ENCODE results near the gene ST7.
"Not testable (repeated sequence)": the region's sequence is repeated elsewhere in the genome, so short reads cannot be mapped to it uniquely, and the experiment has no call there.

ST7 gene

DNA sequence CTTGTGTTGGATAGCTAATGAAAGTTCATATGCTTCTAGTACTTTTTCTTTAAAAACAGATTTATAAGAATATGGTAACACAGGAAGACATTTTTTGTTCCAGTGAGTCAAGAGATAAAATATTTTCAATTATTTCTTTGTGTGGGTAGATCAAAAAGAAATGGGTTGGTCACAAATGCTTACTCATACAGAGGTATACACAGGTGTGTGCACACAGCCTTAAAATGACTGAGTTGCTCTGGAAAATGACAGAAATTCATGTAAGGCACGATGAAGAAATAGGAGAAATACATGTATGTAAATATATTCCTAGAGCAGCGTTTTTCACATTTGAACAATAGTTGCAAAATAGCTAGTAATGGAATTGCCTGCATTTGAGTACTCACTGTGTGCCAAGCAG lies 66.0 kb downstream of the ST7 start:
- H3K9ac ChIP-seq (ENCODE audit: low read depth, low read length) = no peak overlapping the region
- no peak overlapping the region for H3K4me3 ChIP-seq (ENCODE audit: low read length)
- WGBS = 90% methylated on average over 2 of the region's 2 CpGs
- H3K27ac ChIP-seq (ENCODE audit: low read depth, low read length) = no peak overlapping the region
- no peaks in the 10 kb centered on the region for H3K36me3 ChIP-seq (ENCODE audit: insufficient read depth, low read length)
- H3K9me3 ChIP-seq (ENCODE audit: insufficient read depth, low read depth, low read length) = no peaks in the 10 kb centered on the region
- H3K4me1 ChIP-seq (ENCODE audit: insufficient read depth, low read length) = peaks cover 24% of the 10 kb centered on the region
- no peaks in the 10 kb centered on the region for H3K27me3 ChIP-seq (ENCODE audit: insufficient read depth, low read length)

DNA sequence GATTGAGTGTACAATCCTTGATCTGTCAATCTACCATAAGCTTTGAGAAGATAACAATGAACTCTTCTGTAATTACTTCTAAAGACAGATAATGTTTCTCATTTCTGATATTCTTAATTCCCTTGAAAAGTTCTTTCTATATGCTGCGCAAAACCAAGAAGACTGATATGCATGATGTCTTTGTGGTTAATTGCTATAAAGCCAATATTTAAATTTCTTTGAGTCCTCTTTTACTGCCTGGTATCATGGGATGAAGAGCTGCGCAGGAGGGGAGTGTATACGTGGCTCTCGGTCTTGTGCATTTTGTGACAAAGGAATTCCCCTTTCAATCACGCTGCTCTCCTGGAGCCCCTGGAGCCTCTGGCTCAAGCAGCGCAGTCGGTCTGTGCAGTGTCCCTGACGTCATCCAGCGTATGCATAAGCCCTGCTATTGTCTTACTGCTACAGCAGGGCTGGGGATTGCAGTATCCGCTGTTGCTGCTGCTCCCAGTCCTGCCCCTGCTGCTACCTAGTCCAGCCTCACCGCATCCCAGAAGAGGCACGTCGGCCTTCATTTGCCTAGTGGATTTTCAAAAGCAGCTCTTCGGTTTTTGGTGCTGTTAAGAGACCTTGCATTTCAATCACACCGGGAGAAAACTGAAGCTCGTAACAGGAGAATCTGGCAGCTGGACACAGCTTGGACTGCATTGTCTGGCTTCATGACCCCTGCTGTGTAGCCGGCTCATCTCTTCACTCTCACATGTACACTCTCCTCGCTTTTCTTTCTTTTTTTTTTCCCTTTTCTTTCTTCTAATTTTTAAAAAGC lies 66.7 kb downstream of the ST7 start:
- Histone ChIP-seq H3K9ac (ENCODE audit: low read depth, low read length) (peak overlapping the region; percentile 58; the same call in 1 of the 2 replicates), H3K27ac (ENCODE audit: low read depth, low read length) (peak overlapping the region; percentile 29; the same call in 1 of the 2 replicates), H3K4me3 (ENCODE audit: low read length) (peak overlapping the region; percentile 33)

DNA sequence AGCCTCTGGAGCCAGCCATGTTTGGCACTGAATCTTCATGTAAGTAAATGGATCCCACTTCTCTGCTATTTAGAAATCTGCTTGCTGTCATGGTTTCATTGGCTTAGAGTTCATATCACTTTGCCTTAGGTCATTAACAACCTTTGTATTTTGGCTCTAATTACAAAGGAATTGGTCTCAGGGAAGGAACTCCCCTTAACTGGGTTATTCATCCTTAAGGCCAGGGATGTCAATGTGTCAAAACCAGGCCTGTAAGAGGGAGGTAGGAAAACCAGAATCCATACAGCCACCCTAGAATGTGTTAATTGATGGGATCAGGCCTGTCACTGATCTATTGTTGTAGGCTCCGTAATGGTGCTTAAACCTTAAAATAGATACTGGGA lies 67.3 kb downstream of the ST7 start:
- peaks cover 24% of the 10 kb centered on the region for H3K4me1 ChIP-seq (ENCODE audit: insufficient read depth, low read length)
- WGBS = 56% methylated on average over 1 of the region's 1 CpG
- H3K4me3 ChIP-seq (ENCODE audit: low read length) = peak overlapping the region; percentile 33; the same call in 1 of the 2 replicates
- no peaks in the 10 kb centered on the region for H3K27me3 ChIP-seq (ENCODE audit: insufficient read depth, low read length)
- H3K36me3 ChIP-seq (ENCODE audit: insufficient read depth, low read length) = no peaks in the 10 kb centered on the region
- H3K27ac ChIP-seq (ENCODE audit: low read depth, low read length) = no peak overlapping the region
- no peaks in the 10 kb centered on the region for H3K9me3 ChIP-seq (ENCODE audit: insufficient read depth, low read depth, low read length)
- H3K9ac ChIP-seq (ENCODE audit: low read depth, low read length) = peak overlapping the region; percentile 58; the same call in 1 of the 2 replicates

More for the DNA sequence above, 66.7 kb downstream of the ST7 start:
- Histone ChIP-seq H3K4me1 (ENCODE audit: insufficient read depth, low read length) (peaks cover 24% of the 10 kb centered on the region), H3K27me3 (ENCODE audit: insufficient read depth, low read length) (no peaks in the 10 kb centered on the region), H3K36me3 (ENCODE audit: insufficient read depth, low read length) (no peaks in the 10 kb centered on the region), H3K9me3 (ENCODE audit: insufficient read depth, low read depth, low read length) (no peaks in the 10 kb centered on the region)
- WGBS = 35% methylated on average over 18 of the region's 18 CpGs

DNA sequence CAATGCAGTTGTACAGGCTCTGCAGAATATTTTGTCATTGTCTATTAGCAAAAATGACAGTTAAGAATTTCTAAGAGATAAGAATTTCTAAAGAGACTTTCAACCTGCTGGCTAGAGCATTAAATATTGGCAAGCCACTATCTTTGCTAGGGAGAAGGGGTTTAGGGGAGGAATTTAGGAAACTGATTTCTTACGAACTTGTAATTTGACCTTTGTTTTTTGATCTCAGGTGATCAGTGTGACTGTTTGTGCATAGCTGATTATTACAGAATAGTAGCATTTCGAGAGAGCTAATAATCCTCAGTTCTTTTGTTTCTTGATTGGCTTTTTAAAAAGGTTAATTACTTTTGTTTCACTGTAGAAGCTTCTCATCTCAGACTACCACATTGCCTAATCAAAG lies 68.1 kb downstream of the ST7 start:
- Histone ChIP-seq H3K27me3 (ENCODE audit: insufficient read depth, low read length) (no peaks in the 10 kb centered on the region), H3K4me1 (ENCODE audit: insufficient read depth, low read length) (peaks cover 24% of the 10 kb centered on the region), H3K27ac (ENCODE audit: low read depth, low read length) (no peak overlapping the region), H3K9me3 (ENCODE audit: insufficient read depth, low read depth, low read length) (no peaks in the 10 kb centered on the region), H3K4me3 (ENCODE audit: low read length) (no peak overlapping the region), H3K36me3 (ENCODE audit: insufficient read depth, low read length) (no peaks in the 10 kb centered on the region), H3K9ac (ENCODE audit: low read depth, low read length) (no peak overlapping the region)
- 83% methylated on average over 2 of the region's 2 CpGs for WGBS

DNA sequence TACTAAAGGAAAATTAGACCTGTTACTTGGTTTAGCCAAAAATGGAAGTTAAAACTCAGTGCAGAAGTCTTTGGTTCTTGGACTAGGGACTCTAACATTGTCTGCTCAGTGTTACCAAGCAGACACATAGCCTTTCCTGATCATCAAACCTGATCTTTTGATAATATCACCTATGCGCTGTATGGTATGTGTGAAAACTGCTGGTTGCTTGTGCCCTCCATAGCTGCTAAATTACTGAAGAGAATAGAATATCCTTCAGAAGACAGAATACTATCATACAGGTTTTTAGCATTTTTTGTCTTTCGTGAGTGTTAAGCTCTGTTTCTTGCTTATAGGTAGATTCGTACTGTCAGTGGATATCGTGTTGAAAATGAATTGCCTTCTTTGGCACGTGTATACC lies 68.7 kb downstream of the ST7 start:
- Histone ChIP-seq H3K27me3 (ENCODE audit: insufficient read depth, low read length) (no peaks in the 10 kb centered on the region), H3K27ac (ENCODE audit: low read depth, low read length) (no peak overlapping the region), H3K4me3 (ENCODE audit: low read length) (no peak overlapping the region), H3K9me3 (ENCODE audit: insufficient read depth, low read depth, low read length) (no peaks in the 10 kb centered on the region), H3K9ac (ENCODE audit: low read depth, low read length) (no peak overlapping the region), H3K4me1 (ENCODE audit: insufficient read depth, low read length) (peaks cover 24% of the 10 kb centered on the region), H3K36me3 (ENCODE audit: insufficient read depth, low read length) (no peaks in the 10 kb centered on the region)
- 100% methylated on average over 1 of the region's 5 CpGs for WGBS

DNA sequence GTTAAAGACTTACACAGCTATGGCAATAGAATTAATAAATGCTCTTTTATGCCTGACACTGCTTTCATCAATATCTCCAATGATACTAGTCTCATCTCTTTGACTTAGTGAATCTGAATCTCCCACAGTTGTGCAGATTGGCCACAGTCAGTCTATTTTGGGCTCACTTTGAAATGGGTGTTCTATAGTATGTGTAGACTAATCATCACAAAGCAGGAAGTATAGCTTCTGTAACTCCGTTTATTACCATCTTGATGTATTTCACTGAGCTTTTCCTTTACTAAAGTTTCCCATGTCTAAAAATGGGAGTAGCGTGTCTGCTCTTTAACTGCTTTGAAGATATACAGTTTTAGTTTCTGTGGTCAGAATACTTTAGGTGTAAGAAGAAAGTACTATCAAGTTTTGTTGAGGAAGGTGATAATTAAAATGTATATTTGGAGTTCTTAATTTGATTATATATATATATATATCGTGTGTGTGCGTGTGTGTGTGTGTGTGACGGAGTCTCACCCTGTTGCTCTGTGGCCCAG lies 70.1 kb downstream of the ST7 start:
- WGBS = 91% methylated on average over 5 of the region's 5 CpGs
- Histone ChIP-seq H3K27me3 (ENCODE audit: insufficient read depth, low read length) (no peaks in the 10 kb centered on the region), H3K9ac (ENCODE audit: low read depth, low read length) (no peak overlapping the region), H3K9me3 (ENCODE audit: insufficient read depth, low read depth, low read length) (no peaks in the 10 kb centered on the region), H3K27ac (ENCODE audit: low read depth, low read length) (no peak overlapping the region), H3K4me3 (ENCODE audit: low read length) (no peak overlapping the region), H3K36me3 (ENCODE audit: insufficient read depth, low read length) (no peaks in the 10 kb centered on the region), H3K4me1 (ENCODE audit: insufficient read depth, low read length) (peaks cover 24% of the 10 kb centered on the region)

DNA sequence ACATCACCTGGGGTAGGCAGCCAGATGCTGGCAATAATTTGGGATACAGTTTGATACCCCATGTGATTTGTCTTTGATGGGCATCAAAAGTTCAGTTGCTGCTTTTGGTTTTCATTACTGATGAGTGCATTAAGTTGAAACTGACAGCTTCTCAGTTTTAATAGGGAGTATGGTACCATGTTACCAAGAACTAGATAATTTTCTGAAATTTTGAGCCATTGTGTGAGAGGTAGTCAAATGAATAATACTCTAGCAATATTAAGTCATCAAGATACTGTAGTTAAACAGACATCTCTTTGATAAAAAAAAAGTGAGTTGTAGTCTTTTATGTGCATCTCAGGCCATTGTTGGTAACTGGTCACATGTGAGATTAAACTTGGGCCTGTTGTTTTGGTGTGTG lies 71.5 kb downstream of the ST7 start:
- Histone ChIP-seq H3K9me3 (ENCODE audit: insufficient read depth, low read depth, low read length) (peaks cover 6% of the 10 kb centered on the region; the same call in 1 of the 2 replicates), H3K4me3 (ENCODE audit: low read length) (no peak overlapping the region), H3K36me3 (ENCODE audit: insufficient read depth, low read length) (no peaks in the 10 kb centered on the region), H3K27ac (ENCODE audit: low read depth, low read length) (no peak overlapping the region), H3K27me3 (ENCODE audit: insufficient read depth, low read length) (no peaks in the 10 kb centered on the region), H3K4me1 (ENCODE audit: insufficient read depth, low read length) (peaks cover 19% of the 10 kb centered on the region), H3K9ac (ENCODE audit: low read depth, low read length) (no peak overlapping the region)

DNA sequence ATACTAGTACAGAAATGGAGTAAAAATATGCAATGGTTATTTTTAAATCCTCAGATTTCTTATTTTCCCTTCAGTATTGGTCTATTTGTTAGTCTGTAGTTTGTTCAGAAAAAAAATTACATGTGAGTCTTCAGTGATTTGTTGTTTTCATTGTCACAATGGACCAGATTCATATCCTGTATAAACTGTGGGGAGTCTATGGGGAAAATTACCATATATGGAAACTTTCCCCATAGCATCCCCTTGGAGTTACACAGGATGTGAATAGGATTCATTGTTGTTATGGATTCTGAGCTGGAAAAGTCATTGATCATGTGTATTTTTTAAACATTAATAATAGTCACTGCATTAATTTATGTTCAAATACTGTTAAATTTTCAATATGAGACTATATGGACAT lies 72.6 kb downstream of the ST7 start:
- Histone ChIP-seq H3K4me1 (ENCODE audit: insufficient read depth, low read length) (peaks cover 8% of the 10 kb centered on the region; the same call in 1 of the 2 replicates), H3K4me3 (ENCODE audit: low read length) (no peak overlapping the region), H3K27ac (ENCODE audit: low read depth, low read length) (no peak overlapping the region), H3K27me3 (ENCODE audit: insufficient read depth, low read length) (no peaks in the 10 kb centered on the region), H3K36me3 (ENCODE audit: insufficient read depth, low read length) (no peaks in the 10 kb centered on the region), H3K9ac (ENCODE audit: low read depth, low read length) (no peak overlapping the region), H3K9me3 (ENCODE audit: insufficient read depth, low read depth, low read length) (peaks cover 10% of the 10 kb centered on the region; the same call in 1 of the 2 replicates)

DNA sequence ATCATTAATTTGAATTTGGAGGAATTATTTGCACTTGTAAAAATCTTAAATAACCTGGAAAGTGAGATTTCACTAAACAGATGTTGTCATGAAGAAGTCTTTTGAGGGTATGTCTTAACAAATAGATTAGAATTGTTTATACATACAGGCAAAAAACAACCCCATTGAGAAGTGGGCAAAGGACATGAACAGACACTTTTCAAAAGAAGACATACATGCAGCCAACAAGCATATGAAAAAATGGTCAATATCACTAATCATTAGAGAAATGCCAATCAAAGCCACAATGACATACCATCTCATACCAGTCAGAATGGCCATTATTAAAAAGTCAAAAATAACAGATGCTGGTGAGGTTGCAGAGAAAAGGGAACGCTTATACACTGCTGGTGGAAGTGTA lies 77.0 kb downstream of the ST7 start:
- H3K27ac ChIP-seq (ENCODE audit: low read depth, low read length); H3K9ac ChIP-seq (ENCODE audit: low read depth, low read length); H3K36me3 ChIP-seq (ENCODE audit: insufficient read depth, low read length); H3K4me1 ChIP-seq (ENCODE audit: insufficient read depth, low read length); H3K27me3 ChIP-seq (ENCODE audit: insufficient read depth, low read length); H3K4me3 ChIP-seq (ENCODE audit: low read length): not testable (repeated sequence)
- 25% methylated on average over 1 of the region's 1 CpG for WGBS
- H3K9me3 ChIP-seq (ENCODE audit: insufficient read depth, low read depth, low read length) = peaks cover 13% of the 10 kb centered on the region; the same call in 1 of the 2 replicates

DNA sequence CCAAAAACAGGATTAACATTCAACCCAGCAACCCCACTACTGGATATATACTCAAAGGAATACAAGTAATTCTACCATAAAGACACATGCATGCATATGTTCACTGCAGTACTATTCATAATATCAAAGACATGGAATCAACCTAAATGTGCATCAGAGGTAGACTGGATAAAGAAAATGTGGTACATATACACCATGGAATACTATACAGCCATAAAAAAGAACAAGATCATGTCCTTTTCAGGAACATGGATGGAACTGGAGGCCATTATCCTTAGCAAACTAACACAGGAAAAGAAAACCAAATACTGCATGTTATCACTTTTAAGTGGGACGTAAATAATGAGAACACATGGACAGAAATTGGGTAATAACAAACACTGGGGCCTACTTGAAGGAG lies 77.5 kb downstream of the ST7 start:
- not testable (repeated sequence) for H3K27ac ChIP-seq (ENCODE audit: low read depth, low read length); H3K27me3 ChIP-seq (ENCODE audit: insufficient read depth, low read length); H3K9ac ChIP-seq (ENCODE audit: low read depth, low read length); H3K4me1 ChIP-seq (ENCODE audit: insufficient read depth, low read length); H3K4me3 ChIP-seq (ENCODE audit: low read length); H3K36me3 ChIP-seq (ENCODE audit: insufficient read depth, low read length)
- peaks cover 13% of the 10 kb centered on the region; the same call in 1 of the 2 replicates for H3K9me3 ChIP-seq (ENCODE audit: insufficient read depth, low read depth, low read length)
- no CpG with 5 or more reads among the region's 1 CpG for WGBS

DNA sequence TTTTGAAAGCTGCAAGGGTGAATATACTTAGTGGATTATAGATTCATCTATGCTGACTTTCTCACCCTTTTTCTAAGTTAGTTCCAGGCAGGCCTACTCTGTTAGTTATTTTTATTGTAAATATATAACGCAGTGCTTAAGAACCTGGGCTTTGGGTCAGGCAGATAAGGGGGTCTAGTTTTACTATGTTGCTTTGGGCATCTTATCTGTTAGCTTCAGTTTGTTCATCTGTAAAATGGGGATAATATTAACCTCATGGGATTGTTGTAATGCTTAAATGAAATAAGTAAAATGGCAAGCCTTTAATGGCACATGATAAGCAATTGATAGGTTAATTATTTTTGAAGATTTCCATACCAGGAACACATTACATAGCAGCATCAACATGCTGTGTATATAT lies 79.5 kb downstream of the ST7 start:
- Histone ChIP-seq H3K27ac (ENCODE audit: low read depth, low read length) (no peak overlapping the region), H3K4me1 (ENCODE audit: insufficient read depth, low read length) (no peaks in the 10 kb centered on the region), H3K36me3 (ENCODE audit: insufficient read depth, low read length) (no peaks in the 10 kb centered on the region), H3K27me3 (ENCODE audit: insufficient read depth, low read length) (no peaks in the 10 kb centered on the region), H3K9ac (ENCODE audit: low read depth, low read length) (no peak overlapping the region), H3K4me3 (ENCODE audit: low read length) (no peak overlapping the region), H3K9me3 (ENCODE audit: insufficient read depth, low read depth, low read length) (peaks cover 13% of the 10 kb centered on the region; the same call in 1 of the 2 replicates)
- WGBS = 94% methylated on average over 1 of the region's 1 CpG
